ENCODE measurements around the gene NDUFAF7.
"Not testable (repeated sequence)": the region's sequence is repeated elsewhere in the genome, so short reads cannot be mapped to it uniquely, and the experiment has no call there.

NDUFAF7 gene, protein sequence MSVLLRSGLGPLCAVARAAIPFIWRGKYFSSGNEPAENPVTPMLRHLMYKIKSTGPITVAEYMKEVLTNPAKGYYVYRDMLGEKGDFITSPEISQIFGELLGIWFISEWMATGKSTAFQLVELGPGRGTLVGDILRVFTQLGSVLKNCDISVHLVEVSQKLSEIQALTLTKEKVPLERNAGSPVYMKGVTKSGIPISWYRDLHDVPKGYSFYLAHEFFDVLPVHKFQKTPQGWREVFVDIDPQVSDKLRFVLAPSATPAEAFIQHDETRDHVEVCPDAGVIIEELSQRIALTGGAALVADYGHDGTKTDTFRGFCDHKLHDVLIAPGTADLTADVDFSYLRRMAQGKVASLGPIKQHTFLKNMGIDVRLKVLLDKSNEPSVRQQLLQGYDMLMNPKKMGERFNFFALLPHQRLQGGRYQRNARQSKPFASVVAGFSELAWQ

DNA sequence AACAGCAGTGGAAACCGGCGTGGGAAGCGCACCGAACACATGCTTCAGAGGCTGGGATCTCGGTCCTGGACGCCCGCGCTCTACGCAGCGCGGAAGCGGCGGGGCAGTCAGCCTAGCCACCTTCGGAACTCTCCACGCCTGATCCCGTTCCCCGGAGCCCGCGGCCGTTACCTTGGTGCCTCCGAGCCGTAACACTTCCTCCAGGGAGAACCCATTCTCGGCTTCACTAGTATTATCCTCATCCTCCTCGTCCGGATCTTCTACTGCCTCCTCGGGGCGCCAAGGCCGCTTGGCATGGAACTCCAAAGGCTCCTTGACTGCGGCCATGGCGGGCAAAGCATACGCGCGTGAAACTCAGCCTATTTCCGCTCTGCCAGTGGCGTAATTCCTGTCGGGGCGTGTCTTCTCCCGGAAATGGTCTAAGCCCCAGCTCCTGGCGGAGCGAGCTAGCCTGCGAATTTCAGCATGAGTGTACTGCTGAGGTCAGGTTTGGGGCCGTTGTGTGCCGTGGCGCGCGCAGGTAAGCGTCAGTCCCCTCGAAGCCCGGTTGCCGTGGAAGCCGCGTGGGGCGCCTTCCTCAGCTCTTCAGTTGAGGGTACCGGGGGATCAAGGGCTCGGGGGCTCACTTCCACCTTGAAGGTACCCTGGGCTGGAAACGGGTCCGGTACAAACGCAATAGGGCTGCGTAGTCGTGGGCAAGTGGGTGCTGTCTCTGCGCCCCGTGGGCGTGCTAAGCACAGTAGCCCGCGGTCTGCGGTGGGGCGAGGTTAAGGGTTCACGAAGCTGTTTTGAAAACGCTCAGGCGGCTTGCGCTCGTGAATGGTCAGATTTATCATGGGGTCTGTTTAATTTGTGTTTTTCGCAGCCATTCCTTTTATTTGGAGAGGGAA is at the start of gene NDUFAF7, which contains the start of gene CEBPZ:
NDUFAF7 (plus strand) TSS at position 418 of the 890 bp plus-strand sequence; CDS start at position 466, 48 bp downstream.
CEBPZ (minus strand) TSS at position 356 of the 890 bp plus-strand sequence; CDS start at position 327, 29 bp downstream.
- DNase-seq (ENCODE audit: low spot score): peak; percentile 89

DNA sequence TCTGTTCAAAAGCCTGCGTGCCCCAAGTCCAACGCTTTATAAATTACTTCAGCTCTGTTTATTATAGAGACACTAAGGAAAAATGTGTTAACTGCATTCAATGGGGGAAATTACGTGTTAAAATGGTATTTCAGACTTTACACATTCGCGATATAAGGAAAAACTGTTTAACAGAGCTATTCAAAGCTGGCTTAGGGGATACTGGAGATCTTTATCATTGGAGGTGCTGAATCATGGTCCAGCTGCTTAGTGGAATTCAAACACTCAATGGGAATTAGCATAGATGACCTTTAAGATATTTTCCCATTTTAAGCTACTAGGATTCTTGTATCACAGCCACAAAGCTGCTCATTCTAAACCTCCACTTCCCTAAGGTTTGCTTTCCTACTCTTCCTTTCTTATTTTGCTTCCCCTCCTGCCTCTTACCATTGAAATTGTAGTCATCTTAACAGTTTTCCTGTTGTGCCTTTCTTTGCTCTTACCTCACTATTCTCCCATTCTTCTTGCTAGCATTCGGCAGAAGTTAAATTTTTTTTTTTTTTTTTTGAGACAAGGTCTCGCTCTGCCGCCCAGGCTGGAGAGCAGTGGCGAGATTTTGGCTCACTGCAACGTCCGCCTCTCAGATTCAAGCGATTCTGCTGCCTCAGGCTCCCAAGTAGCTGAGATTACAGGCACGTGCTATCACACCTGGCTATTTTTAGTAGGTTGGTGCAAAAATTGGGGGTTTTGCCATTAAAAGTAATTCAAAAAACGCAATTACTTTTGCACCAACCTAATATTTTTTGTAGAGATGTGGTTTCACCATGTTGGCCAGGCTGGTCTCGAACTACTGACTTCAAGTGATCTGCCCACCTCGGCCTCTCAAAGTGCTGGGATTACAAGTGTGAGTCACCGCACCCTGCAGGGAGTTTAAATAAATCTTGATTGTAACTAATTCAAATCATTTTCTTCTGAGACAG is 49.5 kb upstream of the NDUFAF7 start:
- no peak for DNase-seq (ENCODE audit: low spot score)

DNA sequence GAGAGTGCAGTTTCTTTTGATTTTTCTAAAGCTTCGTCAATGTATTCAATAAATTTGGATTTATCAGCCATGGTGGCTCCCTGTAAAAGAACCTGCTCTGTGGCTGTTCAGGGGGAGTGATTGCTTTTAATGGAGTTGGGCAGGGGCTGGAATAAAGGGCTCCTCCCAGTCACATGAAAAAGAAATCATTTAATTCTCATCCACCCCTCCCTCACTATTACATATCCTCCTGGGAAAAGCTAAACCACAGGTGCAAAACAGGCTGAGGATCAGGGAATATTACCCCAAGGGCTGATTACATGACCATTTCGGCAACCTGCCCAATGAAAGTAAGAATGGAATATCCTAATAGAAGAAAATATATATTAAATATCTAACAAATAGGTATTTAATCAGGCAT is 42.9 kb upstream of the NDUFAF7 start, which contains the start of gene SULT6B1:
SULT6B1 (minus strand) TSS at position 101 of the 400 bp plus-strand sequence; CDS start at position 71, 30 bp downstream.
- no peak for DNase-seq (ENCODE audit: low spot score)

- no peak for DNase-seq (ENCODE audit: low spot score)
Observed at GRCh38 chr2:37189452-37190153, 41.9 kb upstream of the NDUFAF7 start.

DNA sequence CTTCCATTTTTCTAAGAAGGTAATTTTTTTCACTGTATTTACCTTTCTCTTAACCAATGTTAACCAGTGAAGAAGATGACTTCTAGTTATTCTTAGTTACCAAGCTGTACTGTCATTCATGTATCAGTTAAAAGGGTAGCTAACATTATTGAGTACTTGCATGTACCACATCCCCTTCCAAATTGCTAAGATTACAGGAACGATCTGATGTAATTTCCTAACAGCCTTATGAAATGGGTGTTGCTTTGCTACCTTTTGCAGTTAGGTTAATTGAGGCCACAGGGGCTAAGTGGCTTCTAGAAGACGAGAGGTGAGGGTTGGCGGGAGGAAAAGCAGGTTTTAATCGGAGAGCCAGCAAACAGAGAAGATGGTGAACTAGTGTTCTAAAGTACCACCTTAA is 41.2 kb upstream of the NDUFAF7 start:
- DNase-seq (ENCODE audit: low spot score): no peak

- DNase-seq (ENCODE audit: low spot score): no peak
Observed at GRCh38 chr2:37191253-37191652, 40.2 kb upstream of the NDUFAF7 start.

DNA sequence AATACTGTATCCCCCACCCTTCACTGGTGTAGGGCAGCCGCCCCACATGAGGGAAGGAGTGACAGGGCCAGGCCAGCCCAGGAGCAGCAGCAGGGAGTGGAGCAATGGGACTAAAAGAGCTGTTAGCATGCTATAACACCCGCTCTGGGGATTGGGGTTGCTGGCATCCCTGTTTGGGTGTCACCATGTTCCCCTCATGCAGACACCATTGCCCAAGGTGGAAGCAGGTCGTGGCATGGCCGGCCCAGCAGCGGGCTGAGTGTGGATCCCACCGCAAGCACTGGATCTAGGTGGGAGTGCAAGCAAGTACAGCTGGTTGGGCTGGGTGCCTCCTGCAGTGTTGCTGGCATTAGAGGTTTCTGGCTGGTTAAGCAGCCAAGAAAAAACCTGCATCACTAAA is 39.7 kb upstream of the NDUFAF7 start:
- no peak for DNase-seq (ENCODE audit: low spot score)

DNA sequence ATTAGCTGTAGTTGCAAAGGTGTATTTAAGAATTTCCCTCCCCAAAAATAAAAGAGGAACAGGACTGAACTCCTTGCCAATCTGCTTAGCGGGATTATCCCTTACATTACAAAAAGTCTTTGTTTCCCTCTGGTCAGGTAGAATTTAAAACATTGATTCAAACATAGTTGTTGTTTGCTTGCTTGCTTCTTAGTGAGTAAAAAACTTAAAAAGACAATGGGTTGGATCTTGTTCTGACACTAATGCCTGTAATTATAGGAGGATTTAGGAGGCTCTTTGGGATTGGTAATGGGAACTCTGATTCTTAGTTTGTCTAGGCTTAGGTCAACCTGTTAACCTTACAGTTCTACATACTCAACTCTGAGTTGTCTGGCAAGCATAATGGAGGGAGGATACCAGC is 38.9 kb upstream of the NDUFAF7 start:
- DNase-seq (ENCODE audit: low spot score): no peak

DNA sequence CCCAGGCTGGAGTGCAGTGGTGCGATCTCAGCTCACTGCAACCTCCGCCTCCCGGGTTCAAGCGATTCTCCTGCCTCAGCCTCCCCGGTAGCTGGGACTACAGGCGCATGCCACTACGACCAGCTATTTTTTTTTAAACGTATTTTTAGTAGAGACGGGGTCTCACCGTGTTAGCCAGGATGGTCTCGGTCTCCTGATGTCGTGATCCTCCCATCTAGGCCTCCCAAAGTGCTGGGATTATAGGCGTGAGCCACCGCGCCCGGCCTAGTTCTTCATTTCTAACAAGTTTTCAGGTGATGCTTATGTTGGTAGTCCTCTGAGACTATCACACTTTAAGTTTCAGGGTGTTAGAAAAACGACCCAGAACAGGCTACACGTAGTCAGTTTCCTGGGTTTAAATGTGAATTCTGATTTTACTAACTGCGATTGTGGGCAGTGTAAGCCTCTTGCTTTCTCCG is 35.6 kb upstream of the NDUFAF7 start:
- DNase-seq (ENCODE audit: low spot score): not testable (repeated sequence)

DNA sequence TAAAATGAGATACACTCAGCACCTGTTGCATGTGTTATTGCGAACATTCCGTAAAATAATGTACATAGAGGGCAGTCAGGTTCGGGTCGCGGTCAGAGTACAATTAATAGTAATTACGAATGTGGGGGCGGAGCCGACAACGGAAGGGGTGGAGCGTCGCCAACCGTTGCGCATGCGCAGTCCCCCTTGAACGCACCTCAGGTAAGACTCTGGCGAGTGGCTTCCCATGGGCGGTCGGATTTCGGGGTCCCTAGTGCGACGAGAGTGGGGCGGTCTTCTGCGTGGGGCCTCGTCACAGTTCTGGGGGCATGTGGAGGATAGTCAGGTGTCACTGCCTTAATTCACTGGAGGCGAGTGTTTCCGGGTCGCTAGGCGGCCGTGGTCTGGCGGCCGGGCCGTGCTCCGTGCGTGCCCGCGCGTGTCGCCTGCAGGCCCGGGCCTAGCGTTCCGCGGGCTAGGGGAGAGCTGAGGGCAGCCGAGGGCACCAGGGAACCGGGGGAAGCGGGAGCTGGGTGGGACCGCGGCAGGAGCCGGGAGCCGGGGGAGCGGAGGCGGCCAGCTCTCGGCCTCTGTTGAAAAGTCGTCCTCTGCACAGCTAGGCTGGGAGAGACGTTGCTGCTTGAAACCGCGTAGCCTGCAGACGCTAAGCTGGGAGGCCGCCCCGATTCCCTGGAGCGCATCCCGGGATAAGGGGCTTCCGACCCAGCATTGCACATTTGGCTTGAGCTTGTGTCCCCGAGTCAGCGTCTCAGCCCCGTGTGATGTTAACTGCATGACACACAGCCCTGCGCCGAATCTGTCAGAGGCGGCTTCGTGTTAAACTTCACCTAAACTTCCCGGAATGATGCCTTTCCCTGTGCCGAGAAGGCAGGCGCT is 34.9 kb upstream of the NDUFAF7 start, which contains the start of gene CEBPZOS:
CEBPZOS (plus strand) TSS at position 177 of the 876 bp plus-strand sequence. CDS start 3,209 bp downstream, outside the sequence.
- DNase-seq (ENCODE audit: low spot score): peak; percentile 78

- no peak for DNase-seq (ENCODE audit: low spot score)
Observed at GRCh38 chr2:37198681-37199065, 32.8 kb upstream of the NDUFAF7 start.

DNA sequence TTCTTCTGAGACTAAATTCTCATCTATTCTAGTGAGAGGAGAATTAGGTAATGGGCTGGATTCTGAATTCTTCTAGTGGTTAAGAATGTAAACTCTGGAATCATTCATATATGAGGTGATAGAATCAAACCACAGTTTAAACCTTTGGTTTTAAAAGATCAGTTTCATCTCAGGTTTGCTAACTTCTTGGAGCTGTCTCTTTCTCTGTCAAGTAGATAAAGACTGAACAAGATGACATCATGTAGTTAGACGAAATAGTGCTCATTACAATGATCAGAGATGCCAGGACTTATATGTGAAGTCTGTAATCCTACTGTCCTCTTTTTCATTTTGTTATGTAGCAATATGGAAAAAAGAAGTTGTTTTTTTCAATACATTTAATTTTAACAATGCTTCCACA is 30.2 kb upstream of the NDUFAF7 start:
- no peak for DNase-seq (ENCODE audit: low spot score)

DNA sequence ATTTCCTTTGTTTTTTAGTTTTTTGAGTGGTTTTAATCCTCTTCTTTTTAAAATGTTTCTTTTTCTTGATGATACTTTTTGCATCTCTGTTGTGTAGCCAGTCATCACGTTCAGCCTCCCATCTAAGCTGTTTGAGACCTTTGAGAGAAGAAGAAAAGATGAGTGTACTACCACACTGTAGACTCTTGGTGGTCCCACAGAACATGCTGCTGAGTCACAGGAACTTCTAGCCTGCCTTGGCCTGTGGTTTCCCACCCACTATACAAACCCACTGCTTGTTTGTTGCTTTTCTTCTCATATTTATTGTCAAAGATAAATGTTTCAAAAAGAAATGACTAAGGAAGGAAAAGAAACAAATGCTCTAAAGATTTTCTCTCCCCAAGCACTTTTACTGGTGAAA is 29.7 kb upstream of the NDUFAF7 start:
- DNase-seq (ENCODE audit: low spot score): no peak

GRCh38 chr2:37203708-37204107 is 27.8 kb upstream of the NDUFAF7 start:
- DNase-seq (ENCODE audit: low spot score): no peak

DNA sequence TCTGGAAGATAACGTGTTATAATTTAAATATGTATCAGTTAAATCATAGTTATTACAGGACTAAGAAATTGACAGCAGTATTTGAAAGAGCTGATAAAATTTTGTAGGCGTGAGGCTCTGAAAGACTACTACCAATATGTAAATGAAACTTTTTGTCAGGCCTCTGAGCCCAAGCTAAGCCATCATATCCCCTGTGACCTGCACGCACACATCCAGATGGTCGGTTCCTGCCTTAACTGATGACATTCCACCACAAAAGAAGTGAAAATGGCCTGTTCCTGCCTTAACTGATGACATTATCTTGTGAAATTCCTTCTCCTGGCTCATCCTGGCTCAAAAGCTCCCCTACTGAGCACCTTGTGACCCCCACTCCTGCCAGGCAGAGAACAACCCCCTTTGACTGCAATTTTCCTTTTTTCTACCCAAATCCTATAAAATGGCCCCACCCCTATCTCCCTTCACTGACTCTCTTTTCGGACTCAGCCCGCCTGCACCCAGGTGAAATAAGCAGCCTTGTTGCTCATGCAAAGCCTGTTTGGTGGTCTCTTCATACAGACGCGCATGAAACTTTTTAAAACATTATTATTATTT is 26.3 kb upstream of the NDUFAF7 start:
- not testable (repeated sequence) for DNase-seq (ENCODE audit: low spot score)

GRCh38 chr2:37205689-37206341 is 25.6 kb upstream of the NDUFAF7 start:
- DNase-seq (ENCODE audit: low spot score): no peak

DNA sequence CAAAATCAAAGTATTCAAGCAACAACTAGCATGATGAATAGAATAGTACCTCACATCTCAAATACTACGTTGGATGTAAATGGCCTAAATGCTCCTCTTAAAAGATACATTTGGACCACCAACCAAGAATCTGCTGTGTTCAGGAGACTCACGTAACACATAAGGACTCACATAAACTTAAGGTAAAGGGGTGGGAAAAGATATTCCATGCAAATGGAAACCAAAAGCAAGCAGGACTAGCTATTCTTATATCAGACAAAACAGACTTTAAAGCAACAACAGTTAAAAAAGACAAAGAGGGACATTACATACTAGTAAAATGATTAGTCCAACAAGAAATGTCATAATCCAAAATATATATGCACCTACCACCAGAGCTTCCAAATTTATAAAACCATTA is 24.7 kb upstream of the NDUFAF7 start:
- DNase-seq (ENCODE audit: low spot score): not testable (repeated sequence)

DNA sequence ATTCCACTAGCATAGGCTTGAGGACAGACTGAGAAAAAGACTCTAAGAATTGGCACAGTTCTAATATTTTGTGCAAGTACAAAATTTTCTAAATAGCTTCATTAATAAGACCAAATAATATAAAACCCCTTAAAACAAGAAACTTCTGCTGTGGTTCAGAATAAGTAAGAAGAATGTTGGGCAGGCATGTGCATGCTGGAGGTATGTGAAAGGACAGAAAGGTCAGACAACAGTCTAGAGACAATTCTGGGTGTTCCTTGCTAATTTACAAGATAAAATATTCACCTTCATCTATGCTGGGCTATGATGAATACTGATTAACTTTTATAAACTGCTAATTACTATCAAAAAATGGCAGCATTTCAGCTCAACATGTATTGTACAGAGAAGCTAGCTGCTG is 20.2 kb upstream of the NDUFAF7 start:
- no peak for DNase-seq (ENCODE audit: low spot score)

DNA sequence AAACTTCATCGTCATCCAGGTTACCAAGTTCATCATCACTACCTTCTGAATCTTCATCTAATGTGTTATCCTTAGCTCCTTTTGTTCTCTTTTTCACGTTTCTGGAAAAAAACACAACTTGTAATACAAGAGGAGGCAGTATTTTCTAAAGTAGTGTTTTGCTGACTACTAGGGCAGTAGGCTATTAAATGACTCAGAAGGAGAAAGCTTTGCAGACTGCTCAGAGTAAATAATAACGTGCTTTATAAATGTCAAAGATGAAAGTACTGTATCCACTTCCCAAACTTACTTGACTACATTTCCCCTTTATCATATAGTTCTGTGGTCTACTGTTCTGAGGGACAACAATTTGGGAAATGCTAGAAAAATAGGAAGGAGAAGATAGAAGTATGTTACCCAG is 19.5 kb upstream of the NDUFAF7 start:
- no peak for DNase-seq (ENCODE audit: low spot score)

Measured in ecto neural progenitor cell (in vitro differentiated cells).